Measurements from ENCODE around the gene POLR2B.

DNA sequence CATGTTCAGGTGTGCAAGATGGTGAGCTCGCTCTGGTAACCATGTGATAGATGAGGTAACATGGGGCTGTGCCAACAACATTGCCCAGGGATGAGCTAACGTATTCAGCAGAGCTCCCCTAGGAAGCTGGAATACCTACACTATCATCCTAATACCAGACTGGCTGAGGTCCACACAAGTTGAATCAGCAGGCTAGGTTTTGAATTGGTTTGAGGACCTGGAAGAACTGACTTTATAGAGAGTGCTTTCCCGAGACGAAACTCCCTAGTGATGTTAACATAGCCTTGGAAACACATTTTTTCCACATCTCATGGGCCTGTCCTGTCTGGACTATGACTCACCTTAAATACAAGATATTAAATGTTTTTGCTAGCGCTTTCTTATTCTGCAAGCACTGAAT is 74.8 kb downstream of the POLR2B start:
- TF ChIP-seq, protein P1, sequence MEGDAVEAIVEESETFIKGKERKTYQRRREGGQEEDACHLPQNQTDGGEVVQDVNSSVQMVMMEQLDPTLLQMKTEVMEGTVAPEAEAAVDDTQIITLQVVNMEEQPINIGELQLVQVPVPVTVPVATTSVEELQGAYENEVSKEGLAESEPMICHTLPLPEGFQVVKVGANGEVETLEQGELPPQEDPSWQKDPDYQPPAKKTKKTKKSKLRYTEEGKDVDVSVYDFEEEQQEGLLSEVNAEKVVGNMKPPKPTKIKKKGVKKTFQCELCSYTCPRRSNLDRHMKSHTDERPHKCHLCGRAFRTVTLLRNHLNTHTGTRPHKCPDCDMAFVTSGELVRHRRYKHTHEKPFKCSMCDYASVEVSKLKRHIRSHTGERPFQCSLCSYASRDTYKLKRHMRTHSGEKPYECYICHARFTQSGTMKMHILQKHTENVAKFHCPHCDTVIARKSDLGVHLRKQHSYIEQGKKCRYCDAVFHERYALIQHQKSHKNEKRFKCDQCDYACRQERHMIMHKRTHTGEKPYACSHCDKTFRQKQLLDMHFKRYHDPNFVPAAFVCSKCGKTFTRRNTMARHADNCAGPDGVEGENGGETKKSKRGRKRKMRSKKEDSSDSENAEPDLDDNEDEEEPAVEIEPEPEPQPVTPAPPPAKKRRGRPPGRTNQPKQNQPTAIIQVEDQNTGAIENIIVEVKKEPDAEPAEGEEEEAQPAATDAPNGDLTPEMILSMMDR (tag by site-specific recombination; IDR thresholded peaks at IDR 0.05) = no peak
- TF ChIP-seq YY1 (tag by site-specific recombination; IDR thresholded peaks at IDR 0.05) (no peak), ZNF19 (tag by site-specific recombination; IDR thresholded peaks at IDR 0.05; ENCODE audit: low read depth) (no peak), ZNF133 (tag by site-specific recombination; IDR thresholded peaks at IDR 0.05) (no peak)
- TF ChIP-seq, protein P2, sequence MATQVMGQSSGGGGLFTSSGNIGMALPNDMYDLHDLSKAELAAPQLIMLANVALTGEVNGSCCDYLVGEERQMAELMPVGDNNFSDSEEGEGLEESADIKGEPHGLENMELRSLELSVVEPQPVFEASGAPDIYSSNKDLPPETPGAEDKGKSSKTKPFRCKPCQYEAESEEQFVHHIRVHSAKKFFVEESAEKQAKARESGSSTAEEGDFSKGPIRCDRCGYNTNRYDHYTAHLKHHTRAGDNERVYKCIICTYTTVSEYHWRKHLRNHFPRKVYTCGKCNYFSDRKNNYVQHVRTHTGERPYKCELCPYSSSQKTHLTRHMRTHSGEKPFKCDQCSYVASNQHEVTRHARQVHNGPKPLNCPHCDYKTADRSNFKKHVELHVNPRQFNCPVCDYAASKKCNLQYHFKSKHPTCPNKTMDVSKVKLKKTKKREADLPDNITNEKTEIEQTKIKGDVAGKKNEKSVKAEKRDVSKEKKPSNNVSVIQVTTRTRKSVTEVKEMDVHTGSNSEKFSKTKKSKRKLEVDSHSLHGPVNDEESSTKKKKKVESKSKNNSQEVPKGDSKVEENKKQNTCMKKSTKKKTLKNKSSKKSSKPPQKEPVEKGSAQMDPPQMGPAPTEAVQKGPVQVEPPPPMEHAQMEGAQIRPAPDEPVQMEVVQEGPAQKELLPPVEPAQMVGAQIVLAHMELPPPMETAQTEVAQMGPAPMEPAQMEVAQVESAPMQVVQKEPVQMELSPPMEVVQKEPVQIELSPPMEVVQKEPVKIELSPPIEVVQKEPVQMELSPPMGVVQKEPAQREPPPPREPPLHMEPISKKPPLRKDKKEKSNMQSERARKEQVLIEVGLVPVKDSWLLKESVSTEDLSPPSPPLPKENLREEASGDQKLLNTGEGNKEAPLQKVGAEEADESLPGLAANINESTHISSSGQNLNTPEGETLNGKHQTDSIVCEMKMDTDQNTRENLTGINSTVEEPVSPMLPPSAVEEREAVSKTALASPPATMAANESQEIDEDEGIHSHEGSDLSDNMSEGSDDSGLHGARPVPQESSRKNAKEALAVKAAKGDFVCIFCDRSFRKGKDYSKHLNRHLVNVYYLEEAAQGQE (tag by site-specific recombination; IDR thresholded peaks at IDR 0.05) = no peak
